GM21423 (cell line): ENCODE measurements around the gene FHL2.
"Not testable (repeated sequence)": the region's sequence is repeated elsewhere in the genome, so short reads cannot be mapped to it uniquely, and the experiment has no call there.

Experiments used
- ATAC-seq: cut with Tn5 transposase; IDR thresholded peaks from one replicate; pipeline ENCODE4 v1.9.1; 2021; ENCODE audit warnings: mild to moderate bottlenecking, moderate library complexity; ENCODE audit not compliant: unreplicated experiment

FHL2 gene

DNA sequence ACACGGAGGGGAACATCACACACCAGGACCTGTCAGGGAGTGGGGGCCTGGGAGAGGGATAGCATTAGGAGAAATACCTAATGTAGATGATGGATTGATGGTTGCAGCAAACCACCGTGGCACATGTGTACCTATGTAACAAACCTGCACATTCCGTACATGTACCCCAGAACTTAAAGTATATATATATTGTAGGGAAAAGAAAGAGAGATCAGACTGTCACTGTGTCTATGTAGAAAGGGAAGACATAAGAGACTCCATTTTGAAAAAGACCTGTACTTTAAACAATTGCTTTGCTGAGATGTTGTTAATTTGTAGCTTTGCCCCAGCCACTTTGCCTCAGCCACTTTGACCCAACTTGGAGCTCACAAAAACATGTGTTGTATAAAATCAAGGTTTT lies 26.0 kb upstream of the FHL2 start:
- not testable (repeated sequence) for ATAC-seq

DNA sequence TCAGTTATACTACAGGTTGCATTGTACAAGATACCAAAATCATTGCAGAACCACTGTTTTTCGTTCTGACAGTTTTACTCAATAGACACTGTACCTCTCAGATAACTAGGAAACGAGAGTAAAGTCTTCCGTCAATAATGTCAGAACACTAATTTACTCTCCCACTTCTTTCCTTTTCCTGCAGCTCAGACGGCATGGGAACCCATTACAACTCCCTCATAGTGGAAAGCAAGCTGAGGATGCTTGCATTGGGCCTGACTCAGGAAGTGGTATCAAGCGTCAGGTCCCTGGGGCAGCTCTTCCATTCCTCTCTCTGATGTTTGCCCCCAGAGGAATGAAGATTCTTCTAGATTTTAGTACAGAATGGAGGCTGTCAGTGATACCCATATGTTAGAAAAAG lies 23.9 kb upstream of the FHL2 start:
- ATAC-seq, result no peak

DNA sequence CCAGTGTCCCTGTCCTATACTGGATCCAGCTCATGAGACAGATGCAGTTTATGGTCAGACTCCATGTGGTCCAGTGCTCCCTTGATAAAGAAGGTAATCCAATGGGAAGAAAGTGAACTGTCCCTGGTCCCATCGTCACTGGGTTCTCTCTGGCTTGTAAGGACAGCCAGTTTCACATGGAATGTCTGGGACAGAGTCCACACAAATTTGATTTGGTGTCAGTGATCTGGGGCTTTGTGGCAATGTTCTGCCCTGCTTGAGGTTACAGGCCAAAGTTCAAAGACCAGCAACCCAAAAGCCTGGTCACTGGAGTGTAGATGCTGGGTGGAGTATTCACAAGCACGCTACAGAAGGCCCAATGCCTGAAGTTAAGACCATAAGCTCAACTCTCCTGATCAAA lies 22.2 kb upstream of the FHL2 start:
- no peak for ATAC-seq

DNA sequence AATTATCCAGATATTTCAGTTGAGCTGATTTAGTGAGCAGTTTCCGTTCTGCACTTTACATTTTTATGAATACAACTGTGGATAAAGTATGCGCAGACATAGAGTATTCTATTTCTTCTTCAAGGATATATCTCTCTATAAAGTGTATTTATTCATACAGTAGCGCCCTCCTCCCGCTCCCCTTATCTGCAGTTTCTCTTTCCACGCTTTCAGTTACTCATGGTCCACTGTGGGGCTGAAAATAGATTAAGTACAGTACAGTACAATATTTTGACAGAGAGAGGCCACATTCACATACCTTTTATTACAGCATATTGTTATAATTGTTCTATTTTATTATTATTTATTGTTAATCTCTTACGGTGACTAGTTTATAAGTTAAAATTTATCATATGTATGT lies 19.7 kb upstream of the FHL2 start:
- no peak for ATAC-seq

DNA sequence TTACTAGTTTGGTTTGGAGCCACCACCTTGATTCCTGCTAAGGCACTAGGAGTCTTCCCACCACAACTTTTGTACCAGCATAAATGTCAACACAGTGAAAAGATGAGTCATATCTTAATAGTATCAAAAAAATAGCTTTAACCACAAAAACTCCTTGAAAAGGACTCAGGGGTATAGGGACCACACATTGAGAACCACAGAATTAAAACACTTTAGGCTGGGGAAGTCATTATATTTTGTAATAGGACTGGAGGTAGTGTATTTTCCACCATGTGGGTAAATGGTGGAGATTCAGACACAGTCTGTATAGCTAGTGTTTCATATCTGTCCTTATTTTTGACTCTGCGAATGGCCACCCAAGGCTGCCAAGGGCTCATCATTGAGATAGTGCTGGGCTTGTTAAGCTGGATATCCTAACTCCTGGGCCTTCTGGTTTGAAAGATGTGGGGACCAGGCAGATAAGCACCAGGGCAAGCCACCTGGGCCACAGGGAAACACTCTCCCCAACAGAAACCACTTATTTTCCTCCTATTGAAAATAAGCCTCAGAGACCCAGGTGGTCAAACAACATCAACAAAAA lies 19.1 kb upstream of the FHL2 start:
- no peak for ATAC-seq

DNA sequence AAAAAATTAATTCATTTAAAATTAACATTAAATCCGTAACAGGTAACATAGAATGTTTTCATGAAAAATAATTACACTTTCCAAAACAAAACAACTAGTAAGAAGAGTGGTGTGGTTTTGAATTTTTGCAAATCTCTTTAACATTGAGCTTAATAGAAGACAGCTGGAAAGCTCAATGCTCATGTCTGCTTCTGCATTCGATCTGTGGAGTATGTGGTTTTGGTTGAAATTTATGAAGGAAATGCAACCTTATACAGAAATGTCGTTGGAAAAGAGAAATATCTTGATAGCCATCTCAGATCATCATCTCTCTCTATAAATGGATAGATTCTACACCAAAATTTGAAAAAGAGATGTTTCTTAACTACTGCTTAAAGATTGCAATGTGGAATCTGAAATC lies 17.3 kb upstream of the FHL2 start:
- no peak for ATAC-seq

DNA sequence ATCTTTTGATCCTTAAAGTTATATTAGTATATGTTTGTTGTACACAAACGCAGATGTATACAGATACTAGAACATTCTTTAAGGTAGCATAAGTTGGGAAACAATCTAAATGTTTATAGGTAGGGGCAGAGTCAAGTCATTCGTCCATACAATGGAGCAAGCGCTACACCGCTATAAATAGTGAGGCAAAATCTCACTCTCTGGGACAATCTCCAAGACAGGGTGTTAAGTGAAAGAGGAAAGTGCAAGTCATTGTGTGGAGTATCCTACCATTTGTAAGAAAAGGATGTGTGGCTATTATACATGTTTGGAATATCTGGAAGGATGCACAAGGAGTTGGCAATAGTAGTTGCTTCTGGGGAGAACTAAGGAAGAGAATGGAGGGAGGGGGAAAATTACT lies 16.2 kb upstream of the FHL2 start:
- no peak for ATAC-seq

DNA sequence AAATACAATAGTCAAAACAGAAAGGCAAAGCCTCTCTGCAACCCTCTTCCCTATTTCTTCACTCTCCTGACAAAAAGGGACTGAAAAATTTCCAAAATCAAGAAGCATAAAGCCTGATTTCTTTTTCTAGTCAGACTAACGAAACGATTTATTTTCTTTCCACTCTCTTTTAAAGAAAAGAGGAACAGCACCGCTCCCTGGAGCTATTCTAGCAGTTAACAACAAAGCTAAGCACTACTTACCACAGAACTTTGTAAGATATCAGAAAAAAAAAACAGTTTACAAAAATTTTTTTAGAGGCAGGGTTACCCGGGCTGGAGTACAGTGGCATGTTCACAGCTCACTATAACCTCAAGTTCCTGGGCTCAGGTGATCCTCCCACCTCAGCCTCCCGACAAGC lies 14.4 kb upstream of the FHL2 start:
- ATAC-seq, result no peak

DNA sequence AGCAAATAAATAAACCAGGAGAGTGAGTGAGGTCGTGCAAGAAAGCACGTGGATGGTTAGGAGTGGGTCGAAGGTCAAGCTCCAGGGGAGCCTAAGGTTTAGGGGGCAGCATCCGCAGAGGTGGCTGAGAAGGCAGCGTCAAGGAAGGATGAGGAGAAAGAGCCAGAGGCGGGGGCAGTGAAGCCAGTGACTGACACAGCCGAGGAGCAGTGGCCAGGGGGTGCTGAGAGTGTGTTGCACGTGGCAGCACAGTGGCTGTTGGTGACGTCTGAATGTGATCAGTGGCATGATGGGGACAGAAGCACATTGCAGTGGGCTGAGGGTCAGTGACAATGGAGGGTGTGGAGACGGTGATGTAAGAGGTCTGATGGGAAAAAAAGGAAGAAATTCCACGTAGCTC lies 13.7 kb upstream of the FHL2 start:
- no peak for ATAC-seq

DNA sequence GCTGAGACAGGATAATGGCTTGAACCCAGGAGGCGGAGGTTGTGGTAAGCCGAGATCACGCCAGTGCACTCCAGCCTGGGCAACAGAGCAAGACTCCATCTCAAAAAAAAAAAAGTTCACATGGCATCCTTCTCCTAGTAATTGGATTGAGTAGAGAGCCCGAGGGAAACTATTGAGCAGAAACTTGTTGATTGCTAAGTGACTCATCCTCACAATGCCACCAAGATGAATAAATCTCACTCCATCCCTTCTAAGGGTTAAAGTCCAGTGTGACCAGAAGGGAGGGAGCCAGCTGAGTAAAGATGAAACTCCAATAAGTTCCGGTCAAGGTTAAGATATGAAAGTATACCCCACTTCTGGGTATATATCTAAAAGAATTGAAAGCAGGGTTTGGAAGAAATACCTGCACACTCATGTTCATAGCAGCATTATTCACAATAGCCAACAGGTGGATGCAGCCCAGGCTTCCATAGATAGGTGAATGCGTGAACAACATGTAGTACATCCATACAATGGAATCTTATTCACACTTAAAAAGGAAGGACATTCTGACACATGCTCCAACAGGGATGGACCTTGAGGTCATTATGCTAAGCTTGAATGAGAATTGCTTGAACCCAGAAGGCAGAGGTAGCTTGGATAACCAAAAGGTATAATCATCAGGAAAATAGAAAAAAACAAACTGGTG lies 13.0 kb upstream of the FHL2 start:
- ATAC-seq, result no peak

DNA sequence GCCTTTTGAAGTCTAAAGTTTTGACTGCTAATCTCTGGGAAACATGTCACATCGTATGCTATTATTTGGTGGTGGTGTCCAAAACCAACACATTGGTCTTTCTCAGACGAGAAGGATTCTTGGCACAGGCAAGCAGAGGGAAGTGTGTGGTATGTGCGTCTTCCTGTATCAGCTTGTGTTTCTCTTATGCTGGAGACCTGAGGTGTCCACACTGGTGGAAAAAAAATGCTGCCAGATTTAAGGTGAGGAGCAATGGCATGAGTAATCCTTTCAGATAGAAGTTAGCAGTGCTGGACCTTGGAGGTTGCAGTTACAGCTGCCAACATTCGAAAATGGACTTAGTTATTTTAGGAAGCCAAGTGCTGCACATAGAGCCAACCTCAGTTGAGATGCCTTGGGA lies 11.7 kb upstream of the FHL2 start:
- ATAC-seq, result no peak

DNA sequence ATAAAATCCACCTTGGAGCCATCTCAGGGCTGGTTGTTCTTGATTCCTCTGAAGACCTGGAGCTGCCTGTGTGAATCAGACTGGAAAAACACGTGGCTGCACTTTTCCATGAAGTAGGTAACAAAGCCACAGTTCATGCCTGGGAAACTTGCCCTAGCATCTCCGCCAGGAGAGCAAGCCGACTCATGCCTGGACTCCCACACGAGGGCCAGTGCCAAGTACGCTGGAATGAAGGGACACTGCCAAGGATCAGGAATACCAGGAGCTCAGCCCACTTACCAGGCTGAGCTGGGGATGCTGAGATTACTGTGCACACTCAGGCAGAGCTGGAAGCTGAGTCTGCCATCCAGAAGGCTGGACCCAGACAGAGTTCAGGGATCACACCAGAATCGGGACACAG lies 10.9 kb upstream of the FHL2 start:
- no peak for ATAC-seq

DNA sequence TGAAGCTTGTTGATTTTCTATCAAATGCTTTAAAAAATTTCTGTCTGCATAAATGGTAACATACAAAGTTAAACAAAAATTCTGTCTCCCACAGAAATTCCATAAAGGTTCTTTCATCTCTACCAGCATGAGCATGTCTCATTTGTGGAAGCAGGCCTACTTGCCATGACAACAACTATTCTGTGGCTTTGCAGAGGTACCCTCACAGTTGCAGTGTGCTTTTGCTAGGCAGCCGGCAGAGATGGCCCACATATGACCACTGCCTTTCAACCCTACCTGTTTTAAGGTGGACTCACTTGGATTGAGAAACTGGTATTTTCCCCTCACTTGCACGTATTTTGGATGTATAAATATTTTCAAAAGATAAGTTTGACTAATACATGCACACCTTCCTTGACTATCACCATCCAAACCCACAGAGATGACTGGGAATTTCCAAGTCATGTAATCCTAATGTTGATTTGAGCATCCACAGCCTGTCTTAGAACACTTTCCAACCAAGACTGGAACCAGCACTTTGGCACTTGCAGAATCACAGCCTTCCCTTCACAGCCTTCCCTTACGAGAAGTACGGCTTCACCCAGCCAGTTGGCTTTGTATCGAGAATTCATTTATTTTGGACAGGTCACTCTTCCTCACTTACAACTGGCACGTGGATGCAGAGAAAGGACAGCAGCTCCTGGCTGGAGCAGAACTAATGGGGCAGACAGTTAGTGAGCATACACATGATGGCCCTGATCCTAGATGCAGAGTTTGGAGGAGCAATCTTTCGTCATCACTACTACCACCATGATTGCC lies 9.3 kb upstream of the FHL2 start:
- ATAC-seq, result no peak

DNA sequence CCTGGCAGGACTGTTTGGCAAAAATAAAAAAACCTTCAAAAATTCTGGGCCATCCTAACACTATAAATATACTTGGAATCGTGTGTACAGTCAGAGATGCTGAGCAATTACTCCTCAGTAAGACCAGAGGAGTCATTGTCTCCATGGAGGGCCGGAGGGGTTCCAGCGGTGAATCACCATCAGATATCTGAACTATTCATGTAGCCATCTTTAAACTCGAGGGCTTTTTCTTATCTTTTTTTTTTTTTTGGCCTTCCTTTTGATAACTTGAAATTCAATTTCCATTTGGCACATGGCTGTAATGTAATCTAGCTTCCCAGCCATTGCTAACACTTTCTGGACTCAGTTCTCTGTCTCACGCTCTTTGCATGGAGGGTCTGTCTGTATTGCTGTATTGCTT lies 7.4 kb upstream of the FHL2 start:
- ATAC-seq, result no peak

DNA sequence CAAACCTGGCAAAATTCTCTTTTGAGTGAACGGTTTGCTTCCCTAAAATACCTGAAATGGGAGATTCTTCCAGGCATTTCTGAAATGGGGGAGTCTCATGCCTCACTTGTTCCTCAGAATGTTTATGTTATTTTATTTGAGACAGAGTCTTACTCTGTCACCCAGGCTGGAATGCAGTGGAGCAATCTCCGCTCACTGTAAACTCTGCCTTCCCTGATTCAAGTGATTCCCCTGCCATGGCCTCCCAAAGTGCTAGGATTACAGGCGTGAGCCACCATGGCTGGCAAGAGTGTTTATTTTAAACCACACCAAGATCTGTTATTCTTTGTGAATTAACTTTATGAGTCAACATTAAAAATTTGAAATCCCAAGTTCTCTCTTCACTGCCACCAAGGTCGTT lies 6.4 kb upstream of the FHL2 start:
- ATAC-seq, result no peak

DNA sequence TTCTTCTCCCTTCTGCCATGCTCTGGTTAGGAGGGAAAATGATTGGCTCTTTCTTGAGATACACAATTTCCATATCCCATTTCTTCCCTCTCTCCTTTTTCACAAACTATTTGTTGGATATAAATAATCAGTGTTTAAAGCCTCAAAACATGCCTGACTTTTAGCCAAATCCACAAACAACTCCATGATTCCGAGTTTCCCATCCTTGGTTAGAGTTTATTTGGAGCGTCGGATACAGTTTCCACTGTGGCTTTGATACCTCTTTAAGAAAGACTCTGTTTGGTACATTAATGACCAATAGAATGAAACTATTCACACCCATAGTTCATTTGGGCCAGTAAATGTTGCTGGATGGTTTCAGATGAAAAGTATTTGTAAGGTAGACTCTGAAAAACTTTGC lies 5.9 kb upstream of the FHL2 start:
- ATAC-seq, result no peak

DNA sequence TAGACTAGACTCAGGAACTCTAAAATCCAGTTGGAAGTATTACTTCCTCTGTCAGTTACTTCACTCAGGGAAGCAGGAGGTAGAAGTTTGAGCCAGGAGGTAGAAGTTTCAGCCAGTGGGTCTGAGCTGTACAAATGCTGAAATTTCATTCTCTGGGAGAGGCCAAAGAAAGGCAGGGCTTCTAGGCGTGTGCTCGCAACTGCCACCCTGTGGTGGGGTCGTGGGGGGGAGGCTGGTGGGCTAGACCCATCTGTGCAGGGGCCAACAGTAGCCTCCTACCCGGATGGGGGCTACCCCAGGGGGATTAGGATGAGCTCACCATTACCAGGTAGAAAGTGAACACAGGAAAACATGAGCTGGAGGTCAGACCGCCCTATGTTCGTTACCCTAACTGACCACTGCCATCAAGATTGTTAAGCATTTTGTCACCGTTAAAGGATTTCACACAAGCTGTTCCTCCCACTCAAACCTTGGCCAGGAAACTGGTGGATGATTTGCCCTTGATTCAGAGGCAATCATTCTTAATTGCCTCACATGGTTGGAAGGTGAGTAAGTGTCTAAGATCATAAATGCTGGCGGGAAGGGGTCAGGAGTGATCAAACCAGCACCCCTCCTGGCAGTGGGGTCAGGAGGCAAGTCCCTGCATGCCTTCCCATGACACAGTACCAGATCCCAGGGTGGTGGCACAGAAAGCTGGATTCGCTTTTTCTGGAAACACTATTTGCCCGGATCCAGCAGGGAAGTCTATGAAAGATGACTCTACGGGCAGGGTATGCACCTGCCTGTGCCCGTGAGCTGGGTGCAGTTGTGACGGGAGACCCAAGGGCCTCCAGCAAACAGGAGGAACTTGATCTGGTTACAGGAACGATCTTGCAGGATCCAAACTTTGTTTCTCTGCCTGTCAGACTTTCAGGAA lies 5.2 kb upstream of the FHL2 start:
- no peak for ATAC-seq

DNA sequence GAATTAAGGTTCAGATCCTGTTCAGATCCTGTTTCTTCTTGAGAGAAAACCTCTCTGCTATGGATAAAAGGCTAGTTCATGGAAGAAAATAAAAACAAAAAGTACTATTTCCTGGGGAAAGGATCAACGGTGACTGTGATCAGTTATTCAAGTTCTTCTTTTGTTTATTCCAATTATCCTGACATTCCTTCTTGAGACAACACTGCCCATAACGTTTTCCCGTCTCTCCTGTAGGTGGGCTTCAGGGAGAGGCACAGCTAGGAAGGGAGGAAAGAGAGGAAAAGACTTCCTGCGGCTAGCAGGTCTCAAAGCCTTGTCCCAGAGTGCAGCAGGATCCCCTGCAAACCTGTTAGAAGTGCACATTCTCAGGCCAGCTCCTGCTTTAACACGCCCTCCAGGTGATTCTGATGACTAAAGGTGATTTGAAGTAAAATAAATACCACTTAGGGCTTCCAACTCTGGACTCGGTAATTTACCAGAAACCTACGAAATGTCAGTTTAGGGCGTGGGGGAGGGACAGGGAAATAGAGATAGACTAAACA lies 4.5 kb upstream of the FHL2 start:
- ATAC-seq, result no peak

DNA sequence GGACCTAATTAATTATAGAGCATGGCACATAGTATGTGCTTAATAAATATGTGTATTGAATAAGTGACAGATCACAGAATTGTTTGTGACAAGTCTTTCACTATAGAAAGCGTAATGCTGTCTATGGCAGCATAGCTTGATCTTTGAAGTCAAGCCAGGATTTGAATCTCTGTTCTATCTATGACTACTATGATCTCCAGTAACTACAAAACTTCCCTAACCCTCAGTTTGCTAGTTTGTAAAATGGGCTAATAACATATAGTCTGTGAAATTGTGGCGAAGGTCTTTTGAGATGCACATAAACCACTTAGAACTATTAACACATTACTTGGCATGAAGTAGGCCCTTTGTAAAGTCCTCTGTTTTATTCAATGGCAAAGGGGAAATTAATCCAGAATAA lies 4.0 kb upstream of the FHL2 start:
- no peak for ATAC-seq

DNA sequence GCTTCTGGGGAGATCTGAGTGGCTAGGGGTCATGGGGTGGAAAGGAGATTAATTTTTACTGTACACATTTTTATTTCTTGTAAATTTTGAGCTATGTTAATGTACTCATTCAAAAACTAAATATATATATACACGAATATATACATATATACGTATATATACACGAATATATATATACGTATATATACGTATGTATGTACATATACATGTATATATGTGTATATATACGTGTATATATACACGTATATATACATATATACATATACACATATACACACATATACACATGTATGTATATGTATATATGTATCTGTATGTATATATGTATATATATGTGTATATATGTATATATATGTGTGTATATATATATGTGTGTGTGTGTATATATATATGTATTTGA lies 3.0 kb upstream of the FHL2 start:
- ATAC-seq, result no peak

DNA sequence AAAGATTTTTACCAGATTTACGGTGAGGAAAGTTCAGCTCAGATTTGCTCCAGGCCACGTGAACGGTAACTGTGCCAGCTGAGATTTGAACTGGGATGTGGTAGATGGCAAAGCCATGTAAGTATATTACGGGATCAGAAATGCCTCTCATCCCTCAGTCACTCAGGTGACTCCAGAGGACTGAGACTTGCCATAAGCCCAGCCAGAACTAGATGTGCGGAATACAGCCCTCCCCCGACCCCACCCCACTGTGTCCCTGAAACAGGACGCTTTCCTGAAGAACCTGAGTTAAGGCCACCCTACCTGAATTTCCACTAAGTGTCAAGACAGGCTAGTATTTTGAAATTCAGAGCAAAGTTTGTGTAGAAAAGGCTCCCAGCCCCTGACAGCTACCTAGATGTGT lies 1.3 kb upstream of the FHL2 start:
- no peak for ATAC-seq
